LHCN-M2 (cell line): ENCODE results near the gene KIF16B. TPM values are rescaled to one million over a fixed set of nuclear protein-coding genes. Genes with fewer than 3 reads are reported as not detected.
A peak's percentile ranks its signal among the peaks of the same experiment; 100 is the strongest.

ENCODE experiments used
- DNase-seq: peaks from one replicate; pipeline ENCODE4 v3.0.0-alpha.2; 2012; ENCODE audit warnings: low read depth
- total RNA-seq: library from RNA; depleted of rRNA; stranded (reverse); fragments of >200 nt; gene quantifications from 2 replicates; pipeline ENCODE4 v1.2.3, GENCODE V29; 2014

Gene KIF16B
- total RNA-seq, 1 experiment from 2014 or later, result 8.6 TPM

DNA sequence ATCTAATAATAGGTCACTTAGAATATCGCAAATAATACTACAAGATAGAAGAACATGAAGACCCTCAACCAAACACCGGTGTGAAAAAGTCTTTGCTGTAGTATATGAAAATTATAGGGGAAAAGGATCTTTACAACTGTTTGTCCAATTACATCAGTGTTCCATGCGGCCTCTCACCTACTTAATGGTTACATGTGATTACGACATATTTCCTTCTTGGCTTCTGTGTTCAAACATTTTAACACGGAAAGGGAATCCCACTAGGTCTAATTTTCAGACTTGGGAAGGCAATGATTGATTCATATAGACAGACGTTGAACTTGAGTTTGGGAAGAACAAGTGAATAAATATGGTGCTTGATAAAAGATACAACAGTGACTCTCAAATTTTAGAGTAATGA lies 273.4 kb downstream of the KIF16B start:
- DNase-seq, result no peak

- DNase-seq, result no peak
Observed at GRCh38 chr20:16296931-16297330, 276.3 kb downstream of the KIF16B start.

GRCh38 chr20:16295534-16295933 lies 277.7 kb downstream of the KIF16B start:
- no peak for DNase-seq

DNA sequence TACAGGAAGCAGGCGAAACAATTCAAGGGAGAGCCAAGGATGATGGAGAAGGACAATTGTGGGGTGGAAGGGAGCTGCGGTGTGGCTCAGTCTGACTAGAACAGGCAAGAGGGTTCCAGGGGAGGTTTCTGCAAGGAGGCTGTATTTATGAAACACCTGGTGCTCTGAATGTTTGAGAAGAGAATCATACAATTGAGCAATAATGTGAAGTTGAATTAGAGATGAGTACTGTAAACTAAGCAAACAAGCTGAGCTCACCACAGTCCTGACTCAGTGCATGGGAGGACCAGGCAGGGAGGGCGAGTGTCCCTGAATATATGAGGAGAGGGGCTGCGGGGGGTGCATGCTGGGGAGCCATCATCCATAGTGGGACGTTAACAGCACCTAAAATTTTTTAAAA lies 279.7 kb downstream of the KIF16B start:
- peak; percentile 59 for DNase-seq

- DNase-seq, result peak; percentile 47
Observed at GRCh38 chr20:16292226-16292880, 280.9 kb downstream of the KIF16B start.

DNA sequence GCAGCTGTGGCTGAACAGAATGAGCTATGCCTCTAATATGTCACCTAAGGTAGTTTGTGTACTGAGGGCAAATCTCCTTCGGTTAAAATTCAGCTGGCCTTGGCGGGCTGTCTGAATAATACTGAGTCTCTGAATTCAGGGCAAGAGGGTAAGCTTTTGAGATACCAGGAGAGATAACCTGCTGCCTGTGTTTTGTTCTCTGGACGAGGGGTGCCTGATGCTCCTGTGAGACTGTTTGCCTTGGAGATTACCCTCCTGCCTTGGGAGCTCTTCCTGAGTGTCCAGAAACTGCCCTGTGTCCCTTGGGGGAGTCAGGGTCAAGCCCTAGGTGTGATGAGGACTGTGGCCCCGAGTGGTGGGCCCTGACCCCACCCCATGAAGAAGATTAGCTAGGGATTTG lies 282.9 kb downstream of the KIF16B start:
- no peak for DNase-seq

- no peak for DNase-seq
Observed at GRCh38 chr20:16287776-16288175, 285.5 kb downstream of the KIF16B start.

GRCh38 chr20:16286601-16287000 lies 286.6 kb downstream of the KIF16B start:
- DNase-seq, result no peak

- DNase-seq, result no peak
Observed at GRCh38 chr20:16284385-16285100, 288.7 kb downstream of the KIF16B start.

DNA sequence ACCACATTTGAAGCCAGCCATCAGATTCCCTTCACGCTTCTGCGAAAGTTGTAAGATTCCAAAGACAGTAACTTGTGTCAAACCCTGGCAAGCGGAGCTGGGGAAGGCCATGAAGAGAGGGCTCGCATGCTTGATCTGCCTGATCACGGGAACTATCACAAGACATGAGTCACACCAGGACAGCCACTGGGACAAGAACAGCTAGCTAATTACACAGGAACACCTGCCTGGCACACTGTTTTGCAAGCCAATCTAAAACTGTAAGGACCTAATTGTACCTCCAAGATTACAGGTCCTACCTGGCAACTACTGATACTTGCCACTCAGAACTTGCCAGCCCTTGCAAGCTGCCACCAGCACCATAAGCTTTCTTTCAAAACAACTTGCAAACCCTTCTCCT lies 289.3 kb downstream of the KIF16B start:
- DNase-seq, result no peak

GRCh38 chr20:16283307-16283706 lies 289.9 kb downstream of the KIF16B start:
- no peak for DNase-seq

DNA sequence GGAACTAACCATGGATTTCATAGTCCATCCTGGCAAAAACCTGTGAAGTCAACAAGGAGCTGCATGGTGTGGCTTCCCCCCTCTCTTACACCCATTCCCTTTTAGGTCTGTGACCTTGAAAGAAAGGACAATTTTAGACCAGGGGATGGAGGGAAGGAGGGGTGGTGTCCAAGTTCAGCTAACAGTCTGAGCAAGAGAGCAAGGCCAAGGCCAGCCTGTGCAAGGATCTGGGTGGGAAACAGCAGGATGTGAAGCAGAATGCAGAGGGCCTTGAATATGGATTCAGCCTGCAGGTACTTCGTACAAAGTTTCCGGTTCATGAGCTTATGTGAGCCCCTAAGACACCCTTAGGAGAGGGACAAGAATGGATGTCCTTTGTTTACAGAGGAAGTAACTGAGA lies 293.0 kb downstream of the KIF16B start:
- DNase-seq, result no peak

DNA sequence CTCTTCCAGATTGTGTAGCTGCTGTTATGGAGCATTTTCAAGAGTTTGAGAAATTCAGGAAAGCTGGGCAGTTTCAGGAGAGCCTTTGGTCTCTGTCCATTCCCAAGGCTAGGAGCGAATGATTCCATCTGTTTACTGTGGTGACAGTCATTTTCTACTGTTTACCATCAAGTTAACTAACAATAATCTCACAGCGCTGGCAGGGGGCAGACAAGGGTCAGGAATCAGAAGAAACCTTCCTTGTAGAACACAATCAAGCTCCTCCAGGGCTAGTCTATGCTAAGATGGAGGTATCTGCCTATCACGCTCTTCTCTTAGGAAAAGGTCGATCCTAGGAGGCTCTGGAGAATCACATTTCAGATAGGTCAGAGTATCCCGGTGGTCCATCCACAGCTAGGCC lies 293.9 kb downstream of the KIF16B start:
- DNase-seq, result peak; percentile 21

DNA sequence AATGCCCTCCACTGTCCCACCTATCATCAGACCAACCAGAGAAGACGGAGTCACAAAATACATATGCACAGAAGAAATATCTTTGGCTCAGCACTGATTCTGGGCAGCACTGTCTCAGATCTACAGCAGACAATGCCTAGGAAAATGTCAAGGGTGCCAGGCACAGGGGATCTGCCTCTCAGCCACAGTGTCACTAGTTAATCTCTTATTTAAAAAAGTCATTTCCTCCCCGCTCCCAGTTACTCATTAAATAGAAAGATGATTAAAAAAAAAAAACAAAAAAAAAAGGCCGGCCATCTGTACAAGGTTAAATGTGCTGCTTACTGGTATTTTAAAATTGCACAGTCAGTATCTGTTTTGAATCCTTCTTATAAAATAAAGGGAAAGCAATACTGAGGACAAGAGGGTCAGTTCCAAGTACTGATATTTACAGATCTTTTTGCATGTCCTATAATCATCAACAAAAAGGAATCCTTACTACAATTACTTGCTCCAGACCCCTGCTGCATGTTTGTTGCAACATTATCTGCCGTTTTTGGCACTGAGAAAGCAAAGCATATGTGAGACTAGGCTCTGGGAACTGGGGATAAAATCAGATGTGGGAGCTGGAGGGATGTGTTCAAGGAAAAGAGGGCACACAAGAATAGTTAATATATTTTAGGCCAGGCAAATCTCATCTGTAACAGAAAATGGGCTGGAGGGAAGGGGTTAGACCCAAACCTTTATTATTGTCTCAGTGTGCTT lies 299.3 kb downstream of the KIF16B start:
- no peak for DNase-seq

GRCh38 chr20:16272780-16273360 lies 300.4 kb downstream of the KIF16B start:
- DNase-seq, result no peak

GRCh38 chr20:16271450-16271849 lies 301.8 kb downstream of the KIF16B start:
- DNase-seq, result no peak

GRCh38 chr20:16270989-16271388 lies 302.3 kb downstream of the KIF16B start:
- no peak for DNase-seq

DNA sequence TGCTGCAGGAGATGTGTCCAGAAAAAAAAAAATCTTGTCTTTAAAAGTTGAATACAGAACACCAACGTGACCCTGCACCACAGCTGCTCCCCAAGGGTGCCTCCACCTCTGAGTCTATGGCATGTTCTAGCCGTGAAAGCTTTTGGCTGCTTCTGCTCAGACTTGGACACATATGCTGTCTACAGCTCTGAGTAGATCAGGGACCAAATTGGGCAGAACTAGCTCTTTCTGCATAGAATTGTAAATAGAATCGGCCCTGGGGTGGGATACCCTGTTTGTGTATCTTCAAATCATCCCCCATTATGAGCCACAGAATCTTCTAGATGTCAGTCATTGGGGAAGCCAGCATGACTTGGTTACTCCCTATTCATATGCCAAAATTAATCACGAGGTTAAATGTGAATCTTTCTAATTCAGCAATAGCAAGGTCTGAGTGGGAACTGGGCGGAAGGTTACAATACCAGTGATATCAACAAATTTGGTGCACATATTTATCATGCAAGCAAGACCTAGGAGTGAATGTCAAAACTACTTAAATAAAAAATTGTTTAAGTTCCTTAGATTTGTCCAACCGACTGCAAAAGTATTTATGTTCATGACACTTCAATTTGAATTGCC lies 302.8 kb downstream of the KIF16B start:
- DNase-seq, result no peak

DNA sequence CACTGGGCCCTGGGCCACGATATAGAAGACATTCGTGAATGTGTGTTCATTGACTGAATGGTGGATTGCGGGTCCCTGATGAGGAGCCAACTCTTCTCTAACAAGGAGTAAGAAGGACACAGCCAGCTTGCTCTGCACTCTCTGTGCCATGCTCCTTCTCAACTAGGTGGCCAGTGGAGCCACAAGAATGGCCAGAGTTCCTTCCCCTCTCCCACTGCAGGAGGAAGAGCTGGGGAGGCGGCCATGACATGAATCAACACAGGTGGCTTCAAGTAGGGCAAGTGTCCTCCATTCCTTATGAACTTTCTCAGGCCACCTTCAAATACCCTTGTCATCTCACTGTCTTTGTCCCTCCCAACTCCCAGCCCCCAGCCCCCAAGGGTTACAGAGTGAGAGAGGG lies 305.7 kb downstream of the KIF16B start:
- no peak for DNase-seq

GRCh38 chr20:16265334-16265733 lies 307.9 kb downstream of the KIF16B start:
- DNase-seq, result no peak

- no peak for DNase-seq
Observed at GRCh38 chr20:16263582-16263981, 309.7 kb downstream of the KIF16B start.

DNA sequence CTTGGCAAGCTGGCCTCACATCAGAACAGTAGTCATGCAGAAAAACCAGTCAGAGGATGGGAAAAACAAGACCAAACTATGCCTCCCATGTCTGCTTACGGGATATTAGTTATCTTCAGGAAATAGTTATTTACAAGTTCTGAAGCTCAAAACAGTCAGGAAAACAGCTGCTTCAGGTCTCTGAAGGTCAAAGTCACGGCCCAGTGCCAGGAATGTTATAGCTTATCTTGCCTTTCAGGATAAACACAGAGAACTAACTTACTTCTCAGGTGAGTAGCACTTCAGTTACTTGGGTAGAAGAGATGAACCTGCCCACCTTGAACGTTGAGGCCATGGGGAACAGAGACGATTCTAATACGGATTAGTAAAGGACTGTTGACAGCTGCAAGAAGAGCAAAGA lies 310.7 kb downstream of the KIF16B start:
- DNase-seq, result peak; percentile 7
